Sigmoid colon (tissue), 7 donors: Measurements from ENCODE around the gene FASLG. TPM values are rescaled to one million over a fixed set of nuclear protein-coding genes. Genes with fewer than 3 reads are reported as not detected.
"Not testable (repeated sequence)": the region's sequence is repeated elsewhere in the genome, so short reads cannot be mapped to it uniquely, and the experiment has no call there.

Experiments used
- DNase-seq: peaks from one replicate; pipeline ENCODE4 v3.0.0-alpha.2; 2019
- H3K27ac ChIP-seq, 4 donors: fragments of 200-600 bp; sonication (generic); one replicate each; pipeline ENCODE4 v1.5.1; 2016 to 2019; ENCODE audit warnings: mild to moderate bottlenecking in 1 of 4
- H3K27me3 ChIP-seq, 3 donors: fragments of 200-600 bp; sonication (generic); one replicate each; pipeline ENCODE4 v1.5.1; 2019; ENCODE audit warnings: mild to moderate bottlenecking in 1 of 3
- H3K36me3 ChIP-seq, 4 donors: fragments of 200-600 bp; sonication (generic); one replicate each; pipeline ENCODE4 v1.5.1; 2016 to 2019
- H3K4me1 ChIP-seq, 4 donors: fragments of 200-600 bp; sonication (generic); one replicate each; pipeline ENCODE4 v1.5.1; 2017 to 2019
- H3K4me3 ChIP-seq, 4 donors: fragments of 200-600 bp; sonication (generic); one replicate each; pipeline ENCODE4 v1.5.1; 2017 to 2019; ENCODE audit warnings: mild to moderate bottlenecking in 2 of 4, moderate library complexity in 1 of 4
- H3K9me3 ChIP-seq, 4 donors: fragments of 200-600 bp in 3 of 4; sonication (generic) in 3 of 4; one replicate each; pipeline versions ENCODE4 v1.5.1 to v1.6.1; 2013 to 2019
- CTCF ChIP-seq, 4 experiments: fragments of 450-650 bp in 3 of 4; fragments of 200-600 bp in 1 of 4; IDR thresholded peaks; one replicate each; pipeline ENCODE4 v1.5.1; 2016 to 2019; ENCODE audit warnings: antibody characterized with exemption in 4 of 4, mild to moderate bottlenecking in 3 of 4, moderate library complexity in 2 of 4
- EP300 ChIP-seq, 4 donors: sonication (generic); formaldehyde crosslinking; IDR thresholded peaks; one replicate each; pipeline ENCODE4 v1.6.1; 2017; ENCODE audit warnings: antibody characterized with exemption in 4 of 4
- POLR2A ChIP-seq, 2 donors: fragments of 450-650 bp; IDR thresholded peaks; one replicate each; pipeline ENCODE4 v1.6.1; 2016; ENCODE audit warnings: antibody characterized with exemption in 2 of 2, mild to moderate bottlenecking in 2 of 2, moderate library complexity in 2 of 2
- POLR2AphosphoS5 ChIP-seq, 4 donors: sonication (generic); formaldehyde crosslinking; IDR thresholded peaks; one replicate each; pipeline ENCODE4 v1.6.1; 2017; ENCODE audit warnings: antibody characterized with exemption in 4 of 4
- WGBS, 2 donors: extraction: QIAGEN DNeasy Blood & Tissue Kit; methylation state at CpG; one replicate each; pipeline ENCODE4 v1.1.7; 2013; 5-methylcytosine and 5-hydroxymethylcytosine counted together
- intact Hi-C: fragments of 100-400 bp; cut with DNase I; formaldehyde crosslinking; loops from one replicate; pipeline ENCODE4 v1.15.1; 2023
- polyA plus RNA-seq, 3 donors: library from polyadenylated mRNA; stranded (reverse); fragments of 200-250 nt; gene quantifications; one replicate each; pipeline ENCODE4 v1.2.3, GENCODE V29; 2013
- total RNA-seq, 4 donors: library from RNA; depleted of rRNA; stranded (reverse); fragments of >200 nt; gene quantifications; one replicate each; pipeline ENCODE4 v1.1.0, GENCODE V29; 2016
- donor health status: healthy with polysubstance abuse.
- donor health status: Bipolar disorder and iron deficiency.
- donor health status: healthy.

The FASLG gene
- total and polyA plus RNA-seq, 7 donors, result 0.31 TPM; not detected in 6

- Histone ChIP-seq H3K27me3 (no peaks in the 10 kb centered on the region), H3K27ac (no peak overlapping the region), H3K4me3 (no peak overlapping the region), H3K36me3 (no peaks in the 10 kb centered on the region), H3K9me3 (peaks cover 0 to 1% (median 0%) of the 10 kb centered on the region in 4 donors), H3K4me1 (peaks cover 0 to 5% (median 0%) of the 10 kb centered on the region in 4 donors)
- intact Hi-C loops, result no loop called here
- no peak for DNase-seq
- TF ChIP-seq CTCF (IDR thresholded peaks at IDR 0.05) (no peak), EP300 (IDR thresholded peaks at IDR 0.05) (no peak), POLR2AphosphoS5 (IDR thresholded peaks at IDR 0.05) (no peak), POLR2A (IDR thresholded peaks at IDR 0.05) (no peak)
Observed at GRCh38 chr1:172680244-172680643, 21.3 kb downstream of the FASLG start.

- Histone ChIP-seq H3K27me3 (no peaks in the 10 kb centered on the region), H3K4me3 (no peak overlapping the region), H3K27ac (no peak overlapping the region), H3K4me1 (peaks cover 0 to 5% (median 0%) of the 10 kb centered on the region in 4 donors), H3K36me3 (no peaks in the 10 kb centered on the region), H3K9me3 (peaks cover 0 to 1% (median 0%) of the 10 kb centered on the region in 4 donors)
- WGBS, 2 donors, result 72 to 77% methylated on average over 2 of the region's 2 CpGs
- intact Hi-C loops, result no loop called here
- DNase-seq, result no peak
- TF ChIP-seq EP300 (IDR thresholded peaks at IDR 0.05), result no peak
- TF ChIP-seq POLR2A (IDR thresholded peaks at IDR 0.05), result no peak
- no peak for TF ChIP-seq CTCF (IDR thresholded peaks at IDR 0.05)
- no peak for TF ChIP-seq POLR2AphosphoS5 (IDR thresholded peaks at IDR 0.05)
Observed at GRCh38 chr1:172680733-172681275, 21.9 kb downstream of the FASLG start.

GRCh38 chr1:172682812-172683211 is 23.9 kb downstream of the FASLG start:
- Histone ChIP-seq H3K4me1 (peaks cover 0 to 5% (median 0%) of the 10 kb centered on the region in 4 donors), H3K36me3 (no peaks in the 10 kb centered on the region), H3K9me3 (peaks cover 0 to 1% (median 0%) of the 10 kb centered on the region in 4 donors), H3K27ac (no peak overlapping the region), H3K4me3 (no peak overlapping the region), H3K27me3 (no peaks in the 10 kb centered on the region)
- intact Hi-C loops, result no loop called here
- no peak for DNase-seq
- WGBS, 2 donors, result 87 to 90% methylated on average over 3 of the region's 3 CpGs
- TF ChIP-seq POLR2A (IDR thresholded peaks at IDR 0.05) (no peak), EP300 (IDR thresholded peaks at IDR 0.05) (no peak), POLR2AphosphoS5 (IDR thresholded peaks at IDR 0.05) (no peak), CTCF (IDR thresholded peaks at IDR 0.05) (no peak)

- Histone ChIP-seq H3K4me3 (no peak overlapping the region), H3K27me3 (no peaks in the 10 kb centered on the region), H3K9me3 (no peaks in the 10 kb centered on the region), H3K36me3 (no peaks in the 10 kb centered on the region), H3K4me1 (peaks cover 0 to 5% (median 0%) of the 10 kb centered on the region in 4 donors), H3K27ac (no peak overlapping the region)
- WGBS, 2 donors, result 96 to 97% methylated on average over 1 of the region's 1 CpG
- DNase-seq, result no peak
- intact Hi-C loops, result no loop called here
- TF ChIP-seq POLR2AphosphoS5 (IDR thresholded peaks at IDR 0.05) (no peak), CTCF (IDR thresholded peaks at IDR 0.05) (no peak), POLR2A (IDR thresholded peaks at IDR 0.05) (no peak), EP300 (IDR thresholded peaks at IDR 0.05) (no peak)
Observed at GRCh38 chr1:172686143-172686542, 27.2 kb downstream of the FASLG start.

GRCh38 chr1:172688428-172689085 is 29.7 kb downstream of the FASLG start:
- DNase-seq, H3K27ac ChIP-seq, H3K27me3 ChIP-seq, H3K36me3 ChIP-seq, intact Hi-C loops, H3K4me3 ChIP-seq, H3K9me3 ChIP-seq, H3K4me1 ChIP-seq: not testable (repeated sequence)
- 27 to 69% methylated on average over 2 of the region's 2 CpGs for WGBS, 2 donors

- 90 to 92% methylated on average over 1 of the region's 1 CpG for WGBS, 2 donors
- H3K9me3 ChIP-seq, H3K36me3 ChIP-seq, H3K4me1 ChIP-seq, DNase-seq, H3K27me3 ChIP-seq, H3K4me3 ChIP-seq, intact Hi-C loops, H3K27ac ChIP-seq: not testable (repeated sequence)
Observed at GRCh38 chr1:172690925-172691324, 32.0 kb downstream of the FASLG start.
